Osteocyte (in vitro differentiated cells): ENCODE data around the gene MPPED1. TPM values are rescaled to one million over a fixed set of nuclear protein-coding genes. Genes with fewer than 3 reads are reported as not detected.

Experiments
- DNase-seq: peaks from one replicate; pipeline ENCODE4 v3.0.0; 2021; ENCODE audit warnings: mixed read lengths; ENCODE audit not compliant: unreplicated experiment; ENCODE audit errors: extremely low spot score
- H3K27ac Mint-ChIP-seq: one replicate; pipeline ENCODE4 v1.8.0; 2021; ENCODE audit warnings: mild to moderate bottlenecking, mixed read lengths; ENCODE audit not compliant: unreplicated experiment
- H3K27me3 Mint-ChIP-seq: one replicate; pipeline ENCODE4 v1.8.0; 2021; ENCODE audit warnings: mixed read lengths; ENCODE audit not compliant: unreplicated experiment
- H3K36me3 Mint-ChIP-seq: one replicate; pipeline ENCODE4 v1.8.0; 2021; ENCODE audit warnings: mixed read lengths; ENCODE audit not compliant: unreplicated experiment
- H3K4me1 Mint-ChIP-seq: one replicate; pipeline ENCODE4 v1.8.0; 2021; ENCODE audit warnings: mixed read lengths; ENCODE audit not compliant: unreplicated experiment
- H3K4me3 Mint-ChIP-seq: one replicate; pipeline ENCODE4 v1.8.0; 2021; ENCODE audit warnings: mild to moderate bottlenecking, moderate library complexity, mixed read lengths; ENCODE audit not compliant: unreplicated experiment
- H3K9me3 Mint-ChIP-seq: one replicate; pipeline ENCODE4 v1.8.0; 2021; ENCODE audit warnings: mixed read lengths; ENCODE audit not compliant: unreplicated experiment
- total RNA-seq: library from RNA; stranded (reverse); gene quantifications from 2 replicates; pipeline ENCODE4 v1.2.1, GENCODE V29; 2021
- TF ChIP-seq, protein P1 (sequence below): fragments of 200-600 bp; sonication (generic); IDR thresholded peaks from 2 replicates; pipeline ENCODE4 v1.5.0; 2021; ENCODE audit warnings: antibody characterized with exemption, mild to moderate bottlenecking, moderate library complexity

Gene MPPED1
- total RNA-seq, 1 donor from 2014 or later, result not detected

DNA sequence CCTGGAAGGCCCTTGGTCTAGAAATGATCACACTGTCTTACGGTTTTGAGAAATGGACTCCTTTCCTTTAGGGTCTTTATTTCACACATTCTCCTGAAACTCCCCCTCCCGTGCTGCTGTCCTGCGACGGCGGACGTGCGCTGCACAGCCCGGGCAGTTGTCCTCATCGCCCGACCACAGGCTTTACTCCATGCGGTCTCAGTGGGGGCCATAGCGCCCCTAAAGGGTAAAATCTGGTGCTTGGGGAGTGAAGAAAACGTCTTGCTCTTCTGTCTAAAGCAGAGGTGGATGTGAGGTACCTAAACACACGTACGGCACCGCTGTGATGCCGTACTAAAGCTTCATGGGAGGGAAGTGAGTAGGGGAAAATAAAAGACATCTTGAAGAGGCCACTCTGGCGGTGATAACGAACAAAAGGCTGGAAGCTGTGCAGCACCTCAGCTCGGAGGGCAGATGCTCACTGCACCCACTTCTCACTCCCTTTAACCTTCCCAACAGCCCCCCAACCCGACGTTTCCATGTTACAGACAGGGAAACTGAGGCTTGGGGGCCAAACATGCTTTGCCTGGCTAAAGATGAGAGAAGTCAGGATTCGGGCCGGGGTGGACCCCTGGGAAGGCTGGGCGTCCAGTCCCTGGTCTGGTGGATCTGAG is 22.6 kb downstream of the MPPED1 start:
- H3K9me3 Mint-ChIP-seq, result no peaks in the 10 kb centered on the region
- TF ChIP-seq, protein P1, sequence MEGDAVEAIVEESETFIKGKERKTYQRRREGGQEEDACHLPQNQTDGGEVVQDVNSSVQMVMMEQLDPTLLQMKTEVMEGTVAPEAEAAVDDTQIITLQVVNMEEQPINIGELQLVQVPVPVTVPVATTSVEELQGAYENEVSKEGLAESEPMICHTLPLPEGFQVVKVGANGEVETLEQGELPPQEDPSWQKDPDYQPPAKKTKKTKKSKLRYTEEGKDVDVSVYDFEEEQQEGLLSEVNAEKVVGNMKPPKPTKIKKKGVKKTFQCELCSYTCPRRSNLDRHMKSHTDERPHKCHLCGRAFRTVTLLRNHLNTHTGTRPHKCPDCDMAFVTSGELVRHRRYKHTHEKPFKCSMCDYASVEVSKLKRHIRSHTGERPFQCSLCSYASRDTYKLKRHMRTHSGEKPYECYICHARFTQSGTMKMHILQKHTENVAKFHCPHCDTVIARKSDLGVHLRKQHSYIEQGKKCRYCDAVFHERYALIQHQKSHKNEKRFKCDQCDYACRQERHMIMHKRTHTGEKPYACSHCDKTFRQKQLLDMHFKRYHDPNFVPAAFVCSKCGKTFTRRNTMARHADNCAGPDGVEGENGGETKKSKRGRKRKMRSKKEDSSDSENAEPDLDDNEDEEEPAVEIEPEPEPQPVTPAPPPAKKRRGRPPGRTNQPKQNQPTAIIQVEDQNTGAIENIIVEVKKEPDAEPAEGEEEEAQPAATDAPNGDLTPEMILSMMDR, result no peak
- no peak for DNase-seq
- no peak overlapping the region for H3K4me3 Mint-ChIP-seq
- H3K27ac Mint-ChIP-seq, result no peak overlapping the region
- no peaks in the 10 kb centered on the region for H3K36me3 Mint-ChIP-seq
- H3K27me3 Mint-ChIP-seq, result peaks cover 25% of the 10 kb centered on the region
- H3K4me1 Mint-ChIP-seq, result no peaks in the 10 kb centered on the region

DNA sequence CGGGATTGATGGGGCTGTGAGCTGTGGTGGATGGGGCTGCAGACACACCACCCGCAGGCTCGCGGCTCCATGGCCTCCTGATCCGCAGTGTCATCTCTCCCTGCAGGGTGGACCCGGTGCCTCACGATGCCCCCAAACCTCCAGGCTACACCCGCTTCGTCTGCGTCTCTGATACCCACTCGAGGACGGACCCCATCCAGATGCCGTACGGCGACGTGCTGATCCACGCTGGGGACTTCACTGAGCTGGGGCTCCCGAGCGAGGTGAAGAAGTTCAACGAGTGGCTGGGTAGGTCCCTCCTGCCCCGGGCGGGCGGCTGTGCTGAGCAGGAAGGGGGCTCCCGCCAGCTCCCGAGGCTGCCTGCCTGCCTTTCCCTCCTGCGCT is 23.1 kb downstream of the MPPED1 start:
- Mint-ChIP-seq H3K4me1 (no peaks in the 10 kb centered on the region), H3K36me3 (no peaks in the 10 kb centered on the region), H3K27me3 (peaks cover 28% of the 10 kb centered on the region), H3K27ac (no peak overlapping the region), H3K4me3 (no peak overlapping the region), H3K9me3 (no peaks in the 10 kb centered on the region)
- TF ChIP-seq, protein P1, result no peak
- DNase-seq, result no peak

DNA sequence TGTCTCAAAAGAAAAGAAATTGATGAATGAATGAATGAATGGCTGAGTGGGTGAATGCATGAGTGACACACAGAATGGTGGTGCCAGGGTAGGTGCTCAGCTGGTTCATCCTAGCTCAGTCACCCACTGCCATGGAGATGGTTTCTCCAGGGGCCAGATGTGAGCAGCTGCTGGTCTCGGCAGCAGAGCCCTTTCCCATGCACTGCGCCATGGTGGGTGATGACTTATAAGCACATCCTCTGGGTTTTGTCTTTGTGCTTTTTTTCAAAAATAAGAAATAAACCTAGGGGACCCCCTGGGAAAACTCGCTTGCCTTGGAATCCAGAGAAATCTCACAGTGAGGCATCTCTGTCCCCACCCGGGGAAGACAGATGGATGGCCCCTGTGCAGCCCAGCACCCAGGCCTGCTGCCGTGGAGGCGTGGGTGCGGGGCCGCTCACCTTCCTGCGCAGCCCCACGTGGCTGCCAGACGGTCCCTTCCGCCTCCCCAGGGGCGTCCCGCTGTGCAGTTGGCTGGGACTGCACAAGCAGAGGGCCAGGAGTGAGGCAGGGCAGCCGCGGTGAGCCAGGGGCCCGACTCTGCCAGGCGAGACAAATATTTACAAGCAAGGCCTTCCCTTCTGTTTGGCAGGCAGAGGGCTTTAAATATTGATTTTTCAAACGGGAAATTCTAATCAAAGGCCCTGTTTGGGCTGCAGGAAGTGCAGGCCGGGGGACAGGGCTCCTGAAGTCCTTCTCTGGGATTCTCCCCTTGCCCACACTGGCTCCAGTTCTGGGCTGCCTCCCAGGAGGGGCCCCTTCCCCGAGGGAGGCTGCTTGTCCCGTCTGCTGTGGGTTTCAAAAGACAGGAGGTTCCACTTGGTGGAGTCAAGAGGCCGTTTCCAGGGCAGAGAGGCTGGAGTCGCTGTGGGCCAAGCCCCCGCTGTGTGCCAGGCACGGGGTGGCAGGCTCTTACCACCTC is 24.3 kb downstream of the MPPED1 start:
- no peaks in the 10 kb centered on the region for H3K9me3 Mint-ChIP-seq
- no peak overlapping the region for H3K4me3 Mint-ChIP-seq
- H3K36me3 Mint-ChIP-seq, result no peaks in the 10 kb centered on the region
- H3K4me1 Mint-ChIP-seq, result no peaks in the 10 kb centered on the region
- no peak for DNase-seq
- H3K27ac Mint-ChIP-seq, result no peak overlapping the region
- H3K27me3 Mint-ChIP-seq, result peaks cover 33% of the 10 kb centered on the region
- TF ChIP-seq, protein P1, result no peak

DNA sequence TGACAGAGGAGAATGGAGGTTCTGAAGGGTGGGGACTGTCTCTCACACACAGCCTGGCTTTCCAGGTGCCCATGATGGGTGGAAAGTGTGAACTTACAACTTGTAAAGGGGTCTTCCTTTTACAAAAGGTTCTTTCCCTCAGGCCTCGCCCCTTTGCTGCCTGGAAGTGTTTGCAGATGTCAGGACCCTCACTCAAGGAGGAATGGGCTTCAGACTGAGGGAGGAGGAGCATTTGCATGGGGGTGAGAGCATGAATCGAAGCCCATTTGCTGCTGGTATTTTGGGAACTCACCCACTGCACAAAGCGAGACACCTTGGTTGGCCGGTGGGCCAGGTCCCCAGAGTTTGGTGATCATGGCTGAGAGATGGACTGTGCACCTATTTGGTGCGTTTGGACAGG is 25.1 kb downstream of the MPPED1 start:
- no peak overlapping the region for H3K4me3 Mint-ChIP-seq
- H3K9me3 Mint-ChIP-seq, result no peaks in the 10 kb centered on the region
- no peaks in the 10 kb centered on the region for H3K36me3 Mint-ChIP-seq
- no peak for DNase-seq
- H3K4me1 Mint-ChIP-seq, result no peaks in the 10 kb centered on the region
- peaks cover 30% of the 10 kb centered on the region for H3K27me3 Mint-ChIP-seq
- H3K27ac Mint-ChIP-seq, result no peak overlapping the region
- TF ChIP-seq, protein P1, result no peak

DNA sequence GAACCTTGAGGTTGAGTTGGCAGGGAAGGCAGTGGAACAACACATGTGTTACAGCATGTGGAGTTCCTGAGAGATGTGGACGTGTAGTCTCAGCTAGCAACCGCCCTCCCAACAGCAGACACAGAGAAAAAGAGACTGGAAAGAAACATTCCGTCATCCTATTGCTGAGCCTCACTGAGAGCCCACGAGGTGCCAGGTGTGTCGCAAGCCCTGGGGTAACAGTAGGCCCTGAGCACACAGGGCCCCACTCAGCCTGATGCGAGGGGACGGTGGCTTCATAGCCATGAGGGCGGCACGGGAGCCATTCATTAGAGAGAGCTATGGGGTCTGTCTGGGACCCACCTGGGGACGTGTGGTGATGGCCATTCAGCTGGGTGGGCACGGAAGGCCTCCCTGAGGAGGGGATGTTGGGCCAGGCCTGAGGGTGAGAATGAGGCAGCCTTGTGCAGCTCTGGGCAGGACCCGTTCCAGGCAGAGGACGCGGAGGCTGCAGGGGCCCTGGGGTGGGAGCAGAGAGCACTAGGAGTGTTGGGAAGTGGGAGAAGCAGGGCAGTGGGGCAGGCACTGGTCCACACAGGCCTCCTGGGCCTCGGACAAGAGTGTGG is 26.2 kb downstream of the MPPED1 start:
- H3K4me3 Mint-ChIP-seq, result no peak overlapping the region
- H3K4me1 Mint-ChIP-seq, result no peaks in the 10 kb centered on the region
- DNase-seq, result no peak
- H3K27me3 Mint-ChIP-seq, result peaks cover 27% of the 10 kb centered on the region
- no peaks in the 10 kb centered on the region for H3K9me3 Mint-ChIP-seq
- H3K27ac Mint-ChIP-seq, result no peak overlapping the region
- no peaks in the 10 kb centered on the region for H3K36me3 Mint-ChIP-seq
- TF ChIP-seq, protein P1, result no peak
